ENCODE data around the gene VWA2.

- TF ChIP-seq GATA2 (CRISPR knock-in tag; IDR thresholded peaks at IDR 0.05) (no peak), USF1 (IDR thresholded peaks at IDR 0.05; ENCODE audit: borderline replicate concordance, low read depth) (no peak), TCF12 (IDR thresholded peaks at IDR 0.05) (no peak)
- TF ChIP-seq, protein P1, sequence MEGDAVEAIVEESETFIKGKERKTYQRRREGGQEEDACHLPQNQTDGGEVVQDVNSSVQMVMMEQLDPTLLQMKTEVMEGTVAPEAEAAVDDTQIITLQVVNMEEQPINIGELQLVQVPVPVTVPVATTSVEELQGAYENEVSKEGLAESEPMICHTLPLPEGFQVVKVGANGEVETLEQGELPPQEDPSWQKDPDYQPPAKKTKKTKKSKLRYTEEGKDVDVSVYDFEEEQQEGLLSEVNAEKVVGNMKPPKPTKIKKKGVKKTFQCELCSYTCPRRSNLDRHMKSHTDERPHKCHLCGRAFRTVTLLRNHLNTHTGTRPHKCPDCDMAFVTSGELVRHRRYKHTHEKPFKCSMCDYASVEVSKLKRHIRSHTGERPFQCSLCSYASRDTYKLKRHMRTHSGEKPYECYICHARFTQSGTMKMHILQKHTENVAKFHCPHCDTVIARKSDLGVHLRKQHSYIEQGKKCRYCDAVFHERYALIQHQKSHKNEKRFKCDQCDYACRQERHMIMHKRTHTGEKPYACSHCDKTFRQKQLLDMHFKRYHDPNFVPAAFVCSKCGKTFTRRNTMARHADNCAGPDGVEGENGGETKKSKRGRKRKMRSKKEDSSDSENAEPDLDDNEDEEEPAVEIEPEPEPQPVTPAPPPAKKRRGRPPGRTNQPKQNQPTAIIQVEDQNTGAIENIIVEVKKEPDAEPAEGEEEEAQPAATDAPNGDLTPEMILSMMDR (IDR thresholded peaks at IDR 0.05), result no peak
- TF ChIP-seq, protein P2, sequence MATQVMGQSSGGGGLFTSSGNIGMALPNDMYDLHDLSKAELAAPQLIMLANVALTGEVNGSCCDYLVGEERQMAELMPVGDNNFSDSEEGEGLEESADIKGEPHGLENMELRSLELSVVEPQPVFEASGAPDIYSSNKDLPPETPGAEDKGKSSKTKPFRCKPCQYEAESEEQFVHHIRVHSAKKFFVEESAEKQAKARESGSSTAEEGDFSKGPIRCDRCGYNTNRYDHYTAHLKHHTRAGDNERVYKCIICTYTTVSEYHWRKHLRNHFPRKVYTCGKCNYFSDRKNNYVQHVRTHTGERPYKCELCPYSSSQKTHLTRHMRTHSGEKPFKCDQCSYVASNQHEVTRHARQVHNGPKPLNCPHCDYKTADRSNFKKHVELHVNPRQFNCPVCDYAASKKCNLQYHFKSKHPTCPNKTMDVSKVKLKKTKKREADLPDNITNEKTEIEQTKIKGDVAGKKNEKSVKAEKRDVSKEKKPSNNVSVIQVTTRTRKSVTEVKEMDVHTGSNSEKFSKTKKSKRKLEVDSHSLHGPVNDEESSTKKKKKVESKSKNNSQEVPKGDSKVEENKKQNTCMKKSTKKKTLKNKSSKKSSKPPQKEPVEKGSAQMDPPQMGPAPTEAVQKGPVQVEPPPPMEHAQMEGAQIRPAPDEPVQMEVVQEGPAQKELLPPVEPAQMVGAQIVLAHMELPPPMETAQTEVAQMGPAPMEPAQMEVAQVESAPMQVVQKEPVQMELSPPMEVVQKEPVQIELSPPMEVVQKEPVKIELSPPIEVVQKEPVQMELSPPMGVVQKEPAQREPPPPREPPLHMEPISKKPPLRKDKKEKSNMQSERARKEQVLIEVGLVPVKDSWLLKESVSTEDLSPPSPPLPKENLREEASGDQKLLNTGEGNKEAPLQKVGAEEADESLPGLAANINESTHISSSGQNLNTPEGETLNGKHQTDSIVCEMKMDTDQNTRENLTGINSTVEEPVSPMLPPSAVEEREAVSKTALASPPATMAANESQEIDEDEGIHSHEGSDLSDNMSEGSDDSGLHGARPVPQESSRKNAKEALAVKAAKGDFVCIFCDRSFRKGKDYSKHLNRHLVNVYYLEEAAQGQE (IDR thresholded peaks at IDR 0.05; ENCODE audit: low read depth, low read length), result no peak
These were observed 89.4 kb downstream of the VWA2 start for GRCh38 chr10:114328441-114328812.

Data from SK-N-SH (cell line).